GM19023 (cell line): ENCODE measurements around the gene LRP5.
"Not testable (repeated sequence)": the region's sequence is repeated elsewhere in the genome, so short reads cannot be mapped to it uniquely, and the experiment has no call there.

Experiments
- ATAC-seq: cut with Tn5 transposase; IDR thresholded peaks from one replicate; pipeline ENCODE4 v1.9.1; 2021; ENCODE audit warnings: mild to moderate bottlenecking, moderate library complexity; ENCODE audit not compliant: unreplicated experiment

LRP5 gene

DNA sequence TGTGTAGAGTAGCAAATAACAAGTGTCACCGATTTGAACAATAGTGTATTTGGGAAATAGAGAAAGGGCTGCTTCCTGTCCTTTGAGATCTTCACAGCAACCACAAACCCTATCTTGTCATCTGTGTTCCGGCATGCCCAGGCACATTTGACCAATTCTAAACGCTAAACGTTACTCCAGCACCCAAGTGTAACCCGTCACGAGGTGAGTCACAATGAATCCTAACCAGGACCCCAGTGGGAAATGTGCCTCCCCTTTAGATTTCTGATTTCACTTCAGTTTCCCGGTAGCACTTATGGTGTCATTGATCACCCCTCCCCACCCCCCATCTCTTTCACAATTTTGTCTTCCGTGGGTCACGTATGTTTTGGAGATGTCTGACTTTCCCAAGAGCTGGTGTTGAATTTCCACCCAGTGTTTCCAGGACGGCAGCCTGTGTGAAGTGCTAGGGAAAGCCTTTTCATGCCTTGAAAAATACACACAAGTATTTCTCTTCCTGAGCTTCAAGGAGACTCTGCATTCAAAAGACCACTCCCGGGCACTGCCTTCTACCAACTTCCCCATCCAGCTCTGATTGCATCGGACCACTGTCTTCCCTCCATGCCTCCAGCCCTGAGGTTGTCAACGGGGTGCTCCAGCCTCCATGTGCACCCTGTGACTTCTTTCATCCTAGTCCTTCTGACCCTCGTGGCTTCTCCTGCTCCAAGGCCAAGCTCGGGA, 30.1 kb upstream of the LRP5 start:
- ATAC-seq = no peak

GRCh38 chr11:68282861-68283230, 29.5 kb upstream of the LRP5 start:
- ATAC-seq = no peak

DNA sequence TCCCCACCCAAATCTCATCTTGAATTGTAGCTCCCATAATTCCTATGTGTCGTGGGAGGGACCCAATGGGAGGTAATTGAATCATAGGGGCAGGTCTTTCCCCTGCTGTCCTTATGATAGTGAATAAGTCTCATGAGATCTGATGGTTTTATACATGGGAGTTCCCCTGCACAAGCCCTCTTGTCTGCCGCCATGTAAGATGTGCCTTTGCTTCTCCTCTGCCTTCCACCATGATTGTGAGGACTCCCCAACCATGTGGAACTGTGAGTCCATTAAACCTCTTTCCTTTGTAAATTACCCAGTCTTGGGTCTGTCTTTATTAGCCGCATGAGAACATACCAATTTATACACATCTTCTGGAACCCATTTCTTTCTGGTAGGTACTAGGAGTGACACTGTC, 27.8 kb upstream of the LRP5 start:
- not testable (repeated sequence) for ATAC-seq

DNA sequence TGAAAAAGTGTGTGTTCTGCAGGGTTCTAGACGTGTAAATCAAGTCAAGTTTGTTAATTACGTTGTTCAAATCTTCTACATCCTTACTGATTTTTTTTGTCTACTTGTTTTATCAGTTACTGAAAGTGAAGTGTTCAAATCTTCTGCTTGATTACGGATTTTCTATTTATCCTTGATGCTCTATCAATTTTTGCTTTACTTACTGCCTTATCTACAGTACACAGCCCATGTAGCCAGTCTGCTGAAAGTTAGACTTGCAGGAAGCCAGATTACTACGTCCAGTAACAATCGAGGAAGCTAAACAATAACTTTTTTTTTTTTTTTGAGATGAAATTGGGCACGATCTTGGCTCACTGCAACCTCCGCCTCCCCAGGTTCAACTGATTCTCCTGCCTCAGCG, 25.0 kb upstream of the LRP5 start:
- no peak for ATAC-seq

- no peak for ATAC-seq
These were observed 22.9 kb upstream of the LRP5 start for GRCh38 chr11:68289456-68289855.

- no peak for ATAC-seq
These were observed 18.7 kb upstream of the LRP5 start for GRCh38 chr11:68293708-68294107.

- ATAC-seq = no peak
These were observed 17.1 kb upstream of the LRP5 start for GRCh38 chr11:68295271-68295670.

DNA sequence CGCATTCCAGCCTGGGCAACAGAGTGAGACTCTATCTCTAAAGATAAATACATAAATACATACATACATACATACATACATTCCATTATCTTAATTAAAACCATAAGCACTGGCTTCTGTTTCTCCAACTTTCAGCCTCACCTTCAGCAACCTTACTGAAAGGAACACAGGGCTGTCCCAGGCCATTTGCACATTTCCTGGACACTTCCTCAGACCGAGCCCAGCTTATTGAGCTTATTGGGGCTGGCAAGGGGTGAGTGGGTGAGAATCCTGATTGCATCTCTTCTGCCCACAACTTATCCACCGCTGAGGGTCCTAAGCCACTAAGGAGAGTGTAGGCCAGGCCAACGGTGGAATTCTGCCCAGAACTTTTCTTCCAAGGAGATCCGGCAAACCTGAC, 16.5 kb upstream of the LRP5 start:
- ATAC-seq = no peak

GRCh38 chr11:68296344-68297051, 15.9 kb upstream of the LRP5 start:
- no peak for ATAC-seq

DNA sequence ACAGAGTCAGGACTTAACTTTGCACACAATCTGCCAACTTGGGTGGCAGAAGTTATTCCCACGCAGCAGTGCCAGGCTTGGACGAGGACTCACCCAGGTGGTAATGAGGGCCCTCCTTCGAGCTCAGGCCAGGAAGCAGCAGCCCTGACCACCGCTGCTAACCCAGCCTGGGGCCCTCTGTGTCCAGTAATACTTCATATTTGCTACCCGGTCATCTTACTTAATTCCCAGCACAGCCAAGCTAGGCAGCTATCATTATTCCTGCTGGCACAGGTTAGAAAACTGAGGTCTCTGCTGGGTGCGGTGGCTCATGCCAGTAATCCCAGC, 15.4 kb upstream of the LRP5 start:
- no peak for ATAC-seq

DNA sequence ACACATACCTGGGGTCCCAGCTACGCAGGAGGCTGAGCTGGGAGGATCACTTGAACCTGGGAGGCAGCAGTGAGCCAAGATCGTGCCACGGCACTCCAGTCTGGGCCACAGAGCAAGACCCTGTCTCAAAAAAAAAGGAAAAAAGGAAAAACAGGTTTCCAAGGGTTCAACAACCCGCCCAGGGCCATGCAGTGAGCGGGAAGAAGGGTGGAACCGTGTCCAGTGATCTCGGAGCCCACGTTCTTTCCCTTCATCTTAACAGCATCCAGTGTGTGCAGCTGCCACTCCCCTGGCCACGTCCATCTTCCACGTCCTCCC, 14.9 kb upstream of the LRP5 start:
- no peak for ATAC-seq

DNA sequence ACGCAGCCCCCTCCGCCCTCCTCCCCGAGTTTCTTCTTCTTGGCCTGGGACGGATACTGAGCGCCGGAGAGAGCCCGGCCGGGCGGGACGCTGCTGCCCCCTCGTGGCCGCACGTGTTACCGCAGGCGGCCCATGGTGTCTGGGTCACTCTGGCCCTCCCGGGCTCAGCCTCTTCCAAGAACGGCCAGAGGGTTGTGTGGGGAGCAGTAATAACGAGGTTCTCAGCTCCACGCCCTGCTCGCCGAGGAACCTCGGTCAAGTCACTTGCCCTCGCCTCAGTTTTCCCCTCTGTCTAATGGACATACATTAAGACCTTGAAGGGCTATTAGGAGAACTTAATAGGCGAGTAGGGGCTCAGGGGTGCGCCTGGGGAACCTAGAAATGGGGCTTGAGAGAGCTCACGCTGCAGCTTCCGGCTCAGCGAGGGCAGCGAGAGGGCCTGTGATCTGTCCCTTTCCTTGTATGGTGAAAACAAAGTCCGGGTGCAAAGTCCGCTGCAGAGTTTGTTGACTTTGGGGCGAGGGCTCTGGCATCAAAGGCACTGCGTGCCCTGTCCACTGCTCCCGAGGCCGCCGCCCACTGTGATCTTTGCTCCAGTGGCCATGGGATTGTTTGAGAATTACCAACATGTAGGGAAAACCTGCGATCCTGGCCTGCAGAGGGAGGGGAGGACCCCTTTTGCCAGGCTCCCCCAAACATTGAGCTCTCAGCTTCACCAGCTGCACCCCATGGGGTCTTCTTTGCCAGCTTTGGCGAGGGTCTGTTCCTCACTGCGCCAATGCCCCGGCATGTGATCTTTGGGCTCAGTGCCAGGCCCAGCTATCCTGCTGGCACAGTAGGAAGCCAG, 14.4 kb upstream of the LRP5 start:
- ATAC-seq = no peak

- ATAC-seq = no peak
These were observed 13.5 kb upstream of the LRP5 start for GRCh38 chr11:68298659-68299516.

DNA sequence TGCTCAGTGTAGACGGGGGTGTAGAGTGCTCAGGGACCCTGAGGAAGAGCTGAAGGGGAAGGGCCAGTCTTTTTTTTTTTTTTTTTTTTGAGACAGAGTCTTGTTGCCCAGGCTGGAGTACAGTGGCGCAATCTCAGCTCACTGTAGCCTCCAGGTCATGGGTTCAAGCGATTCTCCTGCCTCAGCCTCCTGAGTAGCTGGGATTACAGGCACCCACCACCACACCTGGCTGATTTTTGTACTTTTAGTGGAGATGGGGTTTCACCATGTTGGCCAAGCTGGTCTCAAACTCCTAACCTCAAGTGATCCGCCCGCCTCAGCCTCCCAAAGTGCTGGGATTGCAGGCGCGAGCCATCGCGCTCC, 12.9 kb upstream of the LRP5 start:
- not testable (repeated sequence) for ATAC-seq

GRCh38 chr11:68300076-68300830, 12.1 kb upstream of the LRP5 start:
- no peak for ATAC-seq

DNA sequence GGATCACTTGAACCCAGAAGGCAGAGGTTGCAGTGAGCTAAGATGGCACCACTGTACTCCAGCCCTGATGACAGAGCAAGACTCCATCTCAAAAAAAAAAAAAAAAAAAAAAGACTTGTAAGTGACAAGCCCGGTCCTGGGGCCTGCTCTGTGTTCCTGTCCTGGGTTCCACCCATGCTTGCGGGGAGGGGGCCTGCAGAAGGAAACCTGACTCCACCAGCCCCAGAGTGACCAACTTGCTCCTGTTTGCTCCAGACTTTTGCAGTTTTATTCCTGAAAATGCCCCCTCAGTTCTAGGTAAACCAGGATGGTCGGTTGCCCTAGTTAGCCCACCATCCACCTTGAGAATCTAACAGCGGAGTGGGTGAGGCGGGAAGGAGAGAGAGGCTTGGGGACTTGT, 10.1 kb upstream of the LRP5 start:
- no peak for ATAC-seq

GRCh38 chr11:68302670-68303069, 9.7 kb upstream of the LRP5 start:
- no peak for ATAC-seq

- ATAC-seq = no peak
These were observed 9.3 kb upstream of the LRP5 start for GRCh38 chr11:68303083-68303482.

DNA sequence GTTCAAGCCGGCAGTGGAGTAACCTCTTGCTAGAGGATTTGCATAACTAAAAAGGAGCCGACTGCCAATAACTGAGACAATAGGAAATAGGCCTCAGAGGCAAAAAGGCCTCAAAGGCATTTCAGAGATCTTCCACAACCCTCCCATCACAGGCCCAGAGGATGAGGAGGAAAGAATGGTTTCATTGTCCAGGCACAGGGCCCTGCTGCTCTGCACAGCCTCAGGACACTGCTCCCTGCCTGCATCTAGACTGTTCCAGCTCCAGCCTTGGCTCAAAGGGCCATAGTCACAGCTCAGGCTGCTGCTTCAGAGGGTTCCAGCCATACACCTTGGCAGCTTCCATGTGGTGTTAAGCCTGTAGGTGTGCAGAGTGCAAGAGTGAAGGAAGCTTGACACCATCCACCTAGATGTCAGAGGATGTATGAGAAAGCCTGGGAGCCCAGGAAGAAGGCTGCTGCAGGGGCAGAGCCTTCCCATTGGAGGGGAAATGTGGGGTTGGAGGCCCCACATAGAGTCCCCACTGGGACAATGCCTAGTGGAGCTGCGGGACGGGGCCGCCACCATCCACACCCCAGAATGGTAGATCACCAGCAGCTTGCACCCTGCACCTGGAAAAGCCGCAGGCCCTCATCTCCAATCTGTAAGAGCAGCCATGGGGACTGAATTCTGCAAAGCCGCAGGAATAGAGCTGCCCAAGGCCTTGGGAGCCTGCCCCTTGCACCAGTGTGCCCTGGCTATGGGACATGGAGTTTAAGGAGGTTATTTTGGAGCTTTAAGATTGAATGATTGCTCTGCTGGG, 8.2 kb upstream of the LRP5 start:
- no peak for ATAC-seq

DNA sequence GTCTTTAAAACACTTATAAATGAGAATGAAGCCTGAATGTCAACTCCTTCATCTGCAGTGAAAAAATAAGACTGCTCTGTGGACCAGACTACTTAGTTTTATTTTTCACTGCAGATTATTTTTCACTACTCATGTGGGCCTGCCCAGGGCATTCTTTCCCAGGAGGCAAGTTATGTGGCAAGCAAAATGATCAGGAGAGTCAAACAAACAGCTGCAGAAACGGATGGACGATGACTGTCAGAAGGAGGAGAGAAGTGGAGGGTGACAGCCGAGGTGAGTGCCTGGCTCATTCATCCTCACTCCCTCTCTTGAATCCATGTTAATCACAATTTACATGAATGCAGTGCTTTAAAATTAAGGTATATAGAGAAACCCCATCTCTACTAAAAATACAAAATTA, 5.8 kb upstream of the LRP5 start:
- no peak for ATAC-seq
